BE2C (cell line): ENCODE data around the gene PPP2R2B.

Source experiments
- DNase-seq: peaks from one replicate; pipeline ENCODE4 v3.0.0-alpha.2; 2020
- H3K27me3 ChIP-seq: fragments of 250-450 bp; sonication (Bioruptor Pico); 2 replicates; pipeline ENCODE4 v1.5.1; 2020; ENCODE audit warnings: mild to moderate bottlenecking
- H3K36me3 ChIP-seq: fragments of 250-450 bp; sonication (Bioruptor Pico); 2 replicates; pipeline ENCODE4 v1.5.1; 2020; ENCODE audit warnings: mild to moderate bottlenecking
- H3K4me1 ChIP-seq: fragments of 250-450 bp; sonication (Bioruptor Pico); 2 replicates; pipeline ENCODE4 v1.5.1; 2020
- H3K4me3 ChIP-seq: 2 replicates; pipeline ENCODE4 v1.5.1; 2011; ENCODE audit warnings: low read depth, low read length
- H3K9me3 ChIP-seq: fragments of 250-450 bp; sonication (Bioruptor Pico); 2 replicates; pipeline ENCODE4 v1.5.1; 2020
- CTCF ChIP-seq: IDR thresholded peaks from 2 replicates; pipeline ENCODE4 v1.5.1; 2012; ENCODE audit warnings: mild to moderate bottlenecking, low read depth, low read length

PPP2R2B gene

GRCh38 chr5:146721073-146721815 lies 157.3 kb downstream of the PPP2R2B start:
- TF ChIP-seq CTCF: no peak
- DNase-seq: peak; percentile 24
- H3K4me1 ChIP-seq: peaks cover 10% of the 10 kb centered on the region
- H3K4me3 ChIP-seq: no peak overlapping the region
- no peaks in the 10 kb centered on the region for H3K9me3 ChIP-seq
- no peaks in the 10 kb centered on the region for H3K27me3 ChIP-seq
- H3K36me3 ChIP-seq: no peaks in the 10 kb centered on the region

GRCh38 chr5:146720107-146720506 lies 158.4 kb downstream of the PPP2R2B start:
- no peak for TF ChIP-seq CTCF
- Histone ChIP-seq H3K9me3 (no peaks in the 10 kb centered on the region), H3K4me3 (no peak overlapping the region), H3K36me3 (no peaks in the 10 kb centered on the region), H3K27me3 (no peaks in the 10 kb centered on the region), H3K4me1 (peaks cover 15% of the 10 kb centered on the region)
- no peak for DNase-seq

- H3K4me3 ChIP-seq: no peak overlapping the region
- H3K4me1 ChIP-seq: peaks cover 15% of the 10 kb centered on the region
- DNase-seq: no peak
- no peak for TF ChIP-seq CTCF
- H3K27me3 ChIP-seq: no peaks in the 10 kb centered on the region
- no peaks in the 10 kb centered on the region for H3K36me3 ChIP-seq
- no peaks in the 10 kb centered on the region for H3K9me3 ChIP-seq
Observed at GRCh38 chr5:146719179-146719578, 159.4 kb downstream of the PPP2R2B start.

DNA sequence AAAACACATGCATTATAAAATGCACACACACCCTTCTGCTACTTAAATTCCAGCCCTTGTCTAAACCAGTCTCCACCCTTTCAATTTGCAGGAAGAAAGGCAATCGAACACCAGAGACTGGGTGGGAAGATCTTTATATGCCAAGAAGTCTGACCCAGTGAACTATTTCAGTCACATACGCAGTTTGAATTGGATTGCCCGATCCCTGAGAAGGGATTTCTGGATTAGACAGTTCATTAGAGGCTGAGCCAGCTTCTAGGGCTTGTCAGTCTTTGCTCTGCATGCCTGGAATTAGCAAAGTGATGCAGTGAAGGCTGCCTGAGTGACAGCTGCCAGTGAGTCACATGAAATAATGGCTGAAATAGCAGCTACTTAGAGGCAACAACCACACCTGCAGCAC lies 159.9 kb downstream of the PPP2R2B start:
- DNase-seq: no peak

DNA sequence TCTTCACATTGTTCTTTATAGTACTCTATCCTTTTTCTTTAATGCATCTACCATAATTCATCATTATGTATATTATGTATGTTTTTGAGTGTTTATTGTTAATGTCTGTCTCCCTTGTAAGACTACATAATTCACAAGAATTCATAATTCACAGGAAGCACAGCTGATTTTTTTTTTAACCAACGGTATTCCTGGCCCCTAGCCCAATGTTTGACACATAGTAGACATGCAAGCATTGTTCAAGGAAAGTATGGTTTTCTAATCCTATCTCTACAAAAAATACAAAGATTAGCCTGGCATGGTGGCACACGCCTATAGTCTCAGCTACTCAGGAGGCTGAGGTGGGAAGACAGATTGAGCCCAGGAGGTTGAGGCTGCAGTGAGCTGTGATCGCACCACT lies 160.6 kb downstream of the PPP2R2B start:
- H3K4me1 ChIP-seq: peaks cover 15% of the 10 kb centered on the region
- H3K27me3 ChIP-seq: no peaks in the 10 kb centered on the region
- no peak overlapping the region for H3K4me3 ChIP-seq
- no peak for TF ChIP-seq CTCF
- no peak for DNase-seq
- no peaks in the 10 kb centered on the region for H3K36me3 ChIP-seq
- no peaks in the 10 kb centered on the region for H3K9me3 ChIP-seq

More for the DNA sequence above, 159.9 kb downstream of the PPP2R2B start:
- H3K27me3 ChIP-seq: no peaks in the 10 kb centered on the region
- no peaks in the 10 kb centered on the region for H3K9me3 ChIP-seq
- TF ChIP-seq CTCF: no peak
- H3K4me1 ChIP-seq: peaks cover 15% of the 10 kb centered on the region
- no peak overlapping the region for H3K4me3 ChIP-seq
- no peaks in the 10 kb centered on the region for H3K36me3 ChIP-seq

- no peak for TF ChIP-seq CTCF
- no peak for DNase-seq
Observed at GRCh38 chr5:146716636-146717035, 161.9 kb downstream of the PPP2R2B start.

More at GRCh38 chr5:146716636-146717035, 161.9 kb downstream of the PPP2R2B start:
- no peaks in the 10 kb centered on the region for H3K36me3 ChIP-seq
- no peaks in the 10 kb centered on the region for H3K27me3 ChIP-seq
- H3K9me3 ChIP-seq: no peaks in the 10 kb centered on the region
- peaks cover 15% of the 10 kb centered on the region for H3K4me1 ChIP-seq
- H3K4me3 ChIP-seq: no peak overlapping the region
